Hematopoietic multipotent progenitor cell treated with erythropoietin and hydrocortisone succinate and interleukin-3 and kit ligand, for 15 days (in vitro differentiated cells): ENCODE results near the gene DNAH7.
"Not testable (repeated sequence)": the region's sequence is repeated elsewhere in the genome, so short reads cannot be mapped to it uniquely, and the experiment has no call there.

Source experiments
- DNase-seq: peaks from one replicate; pipeline ENCODE4 v3.0.0-alpha.2; 2015; ENCODE audit warnings: low spot score

Gene DNAH7

GRCh38 chr2:195967336-195967735 lies 101.3 kb downstream of the DNAH7 start:
- DNase-seq = no peak

GRCh38 chr2:195961873-195962272 lies 106.8 kb downstream of the DNAH7 start:
- no peak for DNase-seq

- no peak for DNase-seq
Measured at GRCh38 chr2:195959341-195959740, 109.3 kb downstream of the DNAH7 start.

- DNase-seq = no peak
Measured at GRCh38 chr2:195956725-195957124, 111.9 kb downstream of the DNAH7 start.

GRCh38 chr2:195945056-195945455 lies 123.6 kb downstream of the DNAH7 start:
- DNase-seq = no peak

GRCh38 chr2:195937176-195937575 lies 131.5 kb downstream of the DNAH7 start:
- no peak for DNase-seq

- no peak for DNase-seq
Measured at GRCh38 chr2:195934484-195934883, 134.2 kb downstream of the DNAH7 start.

- DNase-seq = no peak
Measured at GRCh38 chr2:195929531-195929930, 139.1 kb downstream of the DNAH7 start.

- DNase-seq = no peak
Measured at GRCh38 chr2:195925120-195925519, 143.5 kb downstream of the DNAH7 start.

- no peak for DNase-seq
Measured at GRCh38 chr2:195923889-195924288, 144.7 kb downstream of the DNAH7 start.

- not testable (repeated sequence) for DNase-seq
Measured at GRCh38 chr2:195917021-195917600, 151.5 kb downstream of the DNAH7 start.

- DNase-seq = no peak
Measured at GRCh38 chr2:195912079-195912478, 156.6 kb downstream of the DNAH7 start.

- no peak for DNase-seq
Measured at GRCh38 chr2:195910570-195910969, 158.1 kb downstream of the DNAH7 start.

- DNase-seq = no peak
Measured at GRCh38 chr2:195909926-195910325, 158.7 kb downstream of the DNAH7 start.

GRCh38 chr2:195907474-195907873 lies 161.2 kb downstream of the DNAH7 start:
- no peak for DNase-seq

GRCh38 chr2:195903956-195904355 lies 164.7 kb downstream of the DNAH7 start:
- DNase-seq = no peak

GRCh38 chr2:195902857-195903256 lies 165.8 kb downstream of the DNAH7 start:
- DNase-seq = no peak

GRCh38 chr2:195899226-195899625 lies 169.4 kb downstream of the DNAH7 start:
- no peak for DNase-seq

- DNase-seq = no peak
Measured at GRCh38 chr2:195898505-195899191, 170.0 kb downstream of the DNAH7 start.

GRCh38 chr2:195891081-195891480 lies 177.6 kb downstream of the DNAH7 start:
- no peak for DNase-seq

- DNase-seq = no peak
Measured at GRCh38 chr2:195879153-195879552, 189.5 kb downstream of the DNAH7 start.

GRCh38 chr2:195871326-195871725 lies 197.3 kb downstream of the DNAH7 start:
- DNase-seq = no peak

- DNase-seq = no peak
Measured at GRCh38 chr2:195864316-195864715, 204.3 kb downstream of the DNAH7 start.

GRCh38 chr2:195863564-195863963 lies 205.1 kb downstream of the DNAH7 start:
- no peak for DNase-seq
